Thyroid gland (tissue), 4 donors: ENCODE results near the gene ATAD3C.

Experiments
- CTCF ChIP-seq, 6 experiments: fragments of 200-600 bp in 3 of 6; fragments of 450-650 bp in 3 of 6; sonication (generic) in 3 of 6; IDR thresholded peaks; one replicate each; pipeline ENCODE4 v1.5.1; 2016 to 2019; ENCODE audit warnings: antibody characterized with exemption in 6 of 6, mild to moderate bottlenecking in 2 of 6, inconsistent platforms in 1 of 6, moderate library complexity in 1 of 6
- POLR2A ChIP-seq, 2 donors: fragments of 450-650 bp; IDR thresholded peaks; one replicate each; pipeline ENCODE4 v1.6.1; 2017; ENCODE audit warnings: antibody characterized with exemption in 2 of 2, mild to moderate bottlenecking in 2 of 2, moderate library complexity in 1 of 2

GRCh38 chr1:1435911-1436629 lies 13.4 kb upstream of the ATAD3C start:
- TF ChIP-seq CTCF (IDR thresholded peaks at IDR 0.05) (no peak), POLR2A (IDR thresholded peaks at IDR 0.05) (no peak)
